OCI-M2 (cell line): ENCODE results near the gene MSL3B.

ENCODE experiments used
- DNase-seq: peaks from one replicate; lab custom pipeline; 2025; ENCODE audit not compliant: unreplicated experiment; lab: John Stamatoyannopoulos, UW

Gene MSL3B

GRCh38 chr2:233853883-233854240 lies 14.3 kb downstream of the MSL3B start:
- DNase-seq: no peak

- DNase-seq: no peak
Measured at GRCh38 chr2:233853353-233853752, 14.8 kb downstream of the MSL3B start.

- no peak for DNase-seq
Measured at GRCh38 chr2:233852056-233852455, 16.1 kb downstream of the MSL3B start.

- DNase-seq: no peak
Measured at GRCh38 chr2:233851169-233851568, 17.0 kb downstream of the MSL3B start.

- DNase-seq: no peak
Measured at GRCh38 chr2:233850745-233851144, 17.4 kb downstream of the MSL3B start.

GRCh38 chr2:233849607-233850271 lies 18.4 kb downstream of the MSL3B start:
- DNase-seq: no peak

- no peak for DNase-seq
Measured at GRCh38 chr2:233848276-233848675, 19.9 kb downstream of the MSL3B start.

GRCh38 chr2:233847248-233847898 lies 20.8 kb downstream of the MSL3B start:
- no peak for DNase-seq

- DNase-seq: no peak
Measured at GRCh38 chr2:233846387-233847247, 21.6 kb downstream of the MSL3B start.

- no peak for DNase-seq
Measured at GRCh38 chr2:233845301-233846060, 22.7 kb downstream of the MSL3B start.

GRCh38 chr2:233844836-233845235 lies 23.4 kb downstream of the MSL3B start:
- DNase-seq: no peak

GRCh38 chr2:233844064-233844807 lies 23.9 kb downstream of the MSL3B start:
- no peak for DNase-seq

- DNase-seq: no peak
Measured at GRCh38 chr2:233841183-233841582, 27.0 kb downstream of the MSL3B start.

- DNase-seq: no peak
Measured at GRCh38 chr2:233840520-233840919, 27.7 kb downstream of the MSL3B start.

GRCh38 chr2:233839447-233839820 lies 28.8 kb downstream of the MSL3B start:
- DNase-seq: no peak

- no peak for DNase-seq
Measured at GRCh38 chr2:233838726-233839446, 29.3 kb downstream of the MSL3B start.

GRCh38 chr2:233838251-233838650 lies 29.9 kb downstream of the MSL3B start:
- DNase-seq: no peak

- DNase-seq: no peak
Measured at GRCh38 chr2:233837694-233838229, 30.4 kb downstream of the MSL3B start.

- DNase-seq: no peak
Measured at GRCh38 chr2:233836359-233836758, 31.8 kb downstream of the MSL3B start.
